Panc1 (cell line): ENCODE measurements around the gene OR2B2. TPM values are rescaled to one million over a fixed set of nuclear protein-coding genes. Genes with fewer than 3 reads are reported as not detected.

ENCODE experiments used
- ATAC-seq: fragments of 200-7000 bp; cut with Tn5 transposase; 2 replicates; pipeline ENCODE4 v1.9.1; 2020; ENCODE audit warnings: mild to moderate bottlenecking, moderate library complexity
- BruUV-seq: library from RNA; stranded (reverse); fragments of 400-500 nt; replicated peaks from 2 replicates; lab custom pipeline; 2021; lab: Mats Ljungman, UMichigan
- CTCF ChIA-PET: fragments of 300-600 bp; sonication (Branson Sonifier 250); formaldehyde crosslinking; loops from one replicate; lab custom pipeline; 2022; ENCODE audit warnings: antibody characterized with exemption; lab: Charles Lee
- POLR2A ChIA-PET: fragments of 300-600 bp; sonication (Branson Sonifier 250); formaldehyde crosslinking; loops from one replicate; lab custom pipeline; 2022; ENCODE audit warnings: antibody characterized with exemption; lab: Charles Lee
- DNase-seq: peaks from one replicate; pipeline ENCODE4 v3.0.0-alpha.2; 2010; ENCODE audit warnings: low read depth, low spot score
- H3K27ac ChIP-seq: 2 replicates; pipeline ENCODE4 v1.5.1; 2011; ENCODE audit warnings: mild to moderate bottlenecking, low read length, inconsistent platforms
- H3K27me3 ChIP-seq: fragments of 200-500 bp; sonication (Bioruptor generic); 2 replicates; pipeline ENCODE4 v1.6.0; 2014; ENCODE audit warnings: low read length, inconsistent platforms; ENCODE audit not compliant: control insufficient read depth, insufficient read depth
- H3K36me3 ChIP-seq: fragments of 200-500 bp; sonication (Bioruptor generic); 2 replicates; pipeline ENCODE4 v1.5.1; 2014; ENCODE audit warnings: inconsistent platforms, mild to moderate bottlenecking, low read length, moderate library complexity; ENCODE audit not compliant: control insufficient read depth, insufficient read depth
- H3K4me1 ChIP-seq: 2 replicates; pipeline ENCODE4 v1.5.1; 2011; ENCODE audit warnings: inconsistent platforms, mild to moderate bottlenecking, low read length, moderate library complexity; ENCODE audit not compliant: control insufficient read depth, insufficient read depth
- H3K4me3 ChIP-seq, 2 experiments: 2 replicates each; pipeline ENCODE4 v1.5.1; 2011 to 2012; ENCODE audit warnings: low read depth in 2 of 2, low read length in 2 of 2, mild to moderate bottlenecking in 2 of 2, inconsistent platforms in 1 of 2, moderate library complexity in 1 of 2
- H3K9me3 ChIP-seq: fragments of 200-500 bp; sonication (Bioruptor generic); 2 replicates; pipeline ENCODE4 v1.5.1; 2014; ENCODE audit warnings: low read depth, mild to moderate bottlenecking, inconsistent platforms, low read length, moderate library complexity; ENCODE audit not compliant: control insufficient read depth, insufficient read depth
- POLR2AphosphoS5 ChIP-seq: IDR thresholded peaks from 2 replicates; pipeline ENCODE4 v1.6.1; 2012; ENCODE audit warnings: mild to moderate bottlenecking, low read depth, low read length, moderate library complexity
- REST ChIP-seq, 2 experiments: IDR thresholded peaks; 2 replicates each; pipeline ENCODE4 v1.6.1; 2011 to 2012; ENCODE audit warnings: low read depth in 2 of 2, control low read depth in 1 of 2, low read length in 1 of 2, mild to moderate bottlenecking in 1 of 2, moderate library complexity in 1 of 2; ENCODE audit not compliant: insufficient read depth in 1 of 2
- SIN3A ChIP-seq: IDR thresholded peaks from 2 replicates; pipeline ENCODE4 v1.6.1; 2012; ENCODE audit warnings: low read depth, mild to moderate bottlenecking, low read length, moderate library complexity, borderline replicate concordance; ENCODE audit not compliant: insufficient read depth
- TCF7L2 ChIP-seq: IDR thresholded peaks from 2 replicates; pipeline ENCODE4 v1.6.1; 2011; ENCODE audit warnings: mild to moderate bottlenecking, low read depth, low read length, inconsistent platforms
- in situ Hi-C: cut with HindIII; loops from 2 replicates; pipeline ENCODE4 v1.10.0; 2016; ENCODE audit warnings: low sequenced_read_pairs, low pct_unique_long_range_greater_than_20kb
- intact Hi-C: fragments of 100-400 bp; cut with micrococcal nuclease; formaldehyde crosslinking; loops from one replicate; pipeline ENCODE4 v1.10.0; 2022; ENCODE audit not compliant: unreplicated experiment
- total RNA-seq: library from RNA; stranded (reverse); gene quantifications from one replicate; pipeline ENCODE4 v1.2.1, GENCODE V29; 2021; ENCODE audit not compliant: unreplicated experiment
- TF ChIP-seq, protein P1 (sequence below): fragments of 450-650 bp; IDR thresholded peaks from 2 replicates; pipeline ENCODE4 v1.5.1; 2017; ENCODE audit warnings: mild to moderate bottlenecking

The OR2B2 gene
- total RNA-seq, 1 experiment from 2014 or later: not detected

- in situ Hi-C loops (no loop called here), intact Hi-C loops (no loop called here)
- ChIA-PET POLR2A (interaction anchor here (0.6 to 6.1 kb wide), 7 partner anchors 21 to 1831 kb away, joined by 3 to 95 read pairs (median 4); a partner anchor contains a TSS), CTCF (no interaction called here)
- H3K27ac ChIP-seq: peak overlapping the region; percentile 98
- no peaks in the 10 kb centered on the region for H3K9me3 ChIP-seq
- no peaks in the 10 kb centered on the region for H3K27me3 ChIP-seq
- TF ChIP-seq SIN3A (no peak), POLR2AphosphoS5 (no peak), REST (IDR thresholded peaks at IDR 0.05; ENCODE audit: insufficient read depth in 1 of 2, low read depth in 2 of 2, low read length in 1 of 2) (no peak), TCF7L2 (no peak)
- TF ChIP-seq, protein P1, sequence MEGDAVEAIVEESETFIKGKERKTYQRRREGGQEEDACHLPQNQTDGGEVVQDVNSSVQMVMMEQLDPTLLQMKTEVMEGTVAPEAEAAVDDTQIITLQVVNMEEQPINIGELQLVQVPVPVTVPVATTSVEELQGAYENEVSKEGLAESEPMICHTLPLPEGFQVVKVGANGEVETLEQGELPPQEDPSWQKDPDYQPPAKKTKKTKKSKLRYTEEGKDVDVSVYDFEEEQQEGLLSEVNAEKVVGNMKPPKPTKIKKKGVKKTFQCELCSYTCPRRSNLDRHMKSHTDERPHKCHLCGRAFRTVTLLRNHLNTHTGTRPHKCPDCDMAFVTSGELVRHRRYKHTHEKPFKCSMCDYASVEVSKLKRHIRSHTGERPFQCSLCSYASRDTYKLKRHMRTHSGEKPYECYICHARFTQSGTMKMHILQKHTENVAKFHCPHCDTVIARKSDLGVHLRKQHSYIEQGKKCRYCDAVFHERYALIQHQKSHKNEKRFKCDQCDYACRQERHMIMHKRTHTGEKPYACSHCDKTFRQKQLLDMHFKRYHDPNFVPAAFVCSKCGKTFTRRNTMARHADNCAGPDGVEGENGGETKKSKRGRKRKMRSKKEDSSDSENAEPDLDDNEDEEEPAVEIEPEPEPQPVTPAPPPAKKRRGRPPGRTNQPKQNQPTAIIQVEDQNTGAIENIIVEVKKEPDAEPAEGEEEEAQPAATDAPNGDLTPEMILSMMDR: no peak
- no peak for DNase-seq
- H3K4me3 ChIP-seq: peak overlapping the region; percentile 65 to 82
- H3K4me1 ChIP-seq: peaks cover 9% of the 10 kb centered on the region
- ATAC-seq: no peak
- no TSS peak for BruUV-seq
- no peaks in the 10 kb centered on the region for H3K36me3 ChIP-seq
These were observed 48.0 kb downstream of the OR2B2 start for GRCh38 chr6:27863962-27864905.

DNA sequence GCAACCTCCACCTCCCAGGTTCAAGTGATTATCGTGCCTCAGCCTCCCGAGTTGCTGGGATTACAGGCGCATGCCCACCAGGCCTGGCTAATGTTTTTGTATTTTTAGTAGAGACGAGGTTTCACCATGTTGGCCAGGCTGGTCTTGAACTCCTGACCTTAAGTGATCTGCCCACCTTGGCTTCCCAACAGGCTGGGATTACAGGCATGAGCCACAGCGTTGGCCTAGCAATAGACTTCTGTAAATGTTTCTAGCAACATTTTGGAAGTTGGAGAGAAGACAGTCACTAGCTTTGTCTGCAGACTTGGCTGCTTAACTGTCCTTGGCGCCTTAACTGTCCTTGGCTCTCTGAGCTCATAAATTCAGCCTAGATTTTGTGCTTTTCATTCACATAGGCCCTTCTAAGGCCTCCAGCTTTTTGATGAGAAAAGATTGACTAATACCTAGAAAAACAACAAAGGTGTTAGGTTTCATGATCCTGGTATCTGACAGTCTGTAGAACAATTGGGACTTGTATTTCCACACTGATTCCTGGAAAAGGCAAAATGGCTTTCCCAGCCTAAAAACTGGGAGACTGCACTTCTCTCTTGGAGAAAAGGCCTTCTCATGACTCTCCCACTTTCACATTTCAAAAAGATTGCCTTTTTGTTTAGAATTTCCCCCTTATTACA is 49.7 kb downstream of the OR2B2 start:
- no peak overlapping the region for H3K4me3 ChIP-seq
- ChIA-PET CTCF (no interaction called here), POLR2A (no interaction called here)
- in situ Hi-C loops (no loop called here), intact Hi-C loops (no loop called here)
- H3K9me3 ChIP-seq: no peaks in the 10 kb centered on the region
- no peaks in the 10 kb centered on the region for H3K36me3 ChIP-seq
- TF ChIP-seq SIN3A (no peak), POLR2AphosphoS5 (no peak), TCF7L2 (no peak), REST (IDR thresholded peaks at IDR 0.05; ENCODE audit: insufficient read depth in 1 of 2, low read depth in 2 of 2, low read length in 1 of 2) (no peak)
- TF ChIP-seq, protein P1: no peak
- peak overlapping the region; percentile 98 for H3K27ac ChIP-seq
- ATAC-seq (no peak), DNase-seq (no peak)
- H3K27me3 ChIP-seq: no peaks in the 10 kb centered on the region
- no peaks in the 10 kb centered on the region for H3K4me1 ChIP-seq
- no TSS peak for BruUV-seq
